Erythroblast (primary cell): ENCODE data around the gene FKRP.
"Not testable (repeated sequence)": the region's sequence is repeated elsewhere in the genome, so short reads cannot be mapped to it uniquely, and the experiment has no call there.

Experiments used
- DNase-seq, 2 experiments: peaks; one replicate each; lab custom pipeline; 2025; lab: John Stamatoyannopoulos, UW
- GATA1 ChIP-seq: IDR thresholded peaks from 2 replicates; pipeline ENCODE4 v1.6.1; 2011; ENCODE audit warnings: low read depth, mild to moderate bottlenecking, control low read depth, low read length, moderate library complexity
- POLR2A ChIP-seq: IDR thresholded peaks from 2 replicates; pipeline ENCODE4 v1.6.1; 2011; ENCODE audit warnings: mild to moderate bottlenecking, low read length

FKRP gene

DNA sequence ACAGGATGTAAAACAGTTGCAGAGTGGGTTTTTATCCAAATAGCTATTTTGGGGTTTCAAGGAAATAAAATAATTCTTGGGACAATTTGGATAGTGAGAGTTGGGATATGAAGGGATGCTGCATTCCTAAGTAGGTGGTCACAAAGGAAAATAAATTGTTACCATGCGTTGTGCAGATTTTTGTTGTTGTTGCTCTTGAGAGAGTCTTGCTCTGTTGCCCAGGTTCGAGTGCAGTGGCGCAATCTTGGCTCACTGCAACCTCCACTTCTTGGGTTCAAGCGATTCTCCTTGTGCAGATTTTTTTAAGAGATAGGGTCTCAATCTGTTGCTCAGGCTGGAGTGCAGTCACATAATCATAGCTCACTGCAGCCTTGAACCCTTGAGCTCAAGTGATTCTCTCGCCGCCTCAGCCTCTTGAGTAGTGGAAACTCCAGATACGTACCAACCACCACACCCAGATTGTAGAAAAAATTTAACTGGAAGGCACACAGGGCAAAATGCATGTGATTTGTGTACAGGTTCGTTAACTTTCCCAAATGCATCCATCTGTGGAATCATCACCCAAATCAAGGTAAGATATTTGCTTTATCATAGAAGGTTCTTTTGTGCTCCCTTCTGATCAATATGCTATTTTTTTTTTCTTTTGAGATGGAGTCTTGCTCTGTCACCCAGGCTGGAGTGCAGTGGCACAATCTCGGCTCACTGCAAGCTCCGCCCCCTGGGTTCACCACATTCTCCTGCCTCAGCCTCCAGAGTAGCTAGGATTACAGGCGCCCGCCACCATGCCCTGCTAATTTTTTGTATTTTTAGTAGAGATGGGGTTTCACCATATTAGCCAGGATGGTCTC, 26.5 kb downstream of the FKRP start:
- DNase-seq: peak in 1 of 2 experiments; percentile 39

DNA sequence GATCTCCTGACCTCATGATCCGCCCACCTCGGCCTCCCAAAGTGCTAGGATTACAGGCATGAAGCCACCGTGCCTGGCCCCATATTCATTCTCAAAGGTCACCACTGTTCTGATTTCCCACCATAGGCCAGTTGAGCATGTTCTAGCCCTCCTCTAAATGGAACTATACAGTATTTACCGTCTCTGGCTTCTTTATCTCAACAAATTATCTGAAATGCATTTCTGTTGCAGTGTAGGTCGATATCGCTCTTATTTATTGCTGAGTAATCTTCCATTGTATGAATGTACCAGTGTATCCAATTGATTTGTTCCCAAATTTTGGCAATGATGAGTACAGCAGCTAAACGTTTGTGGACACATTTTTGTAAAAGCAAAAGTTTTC, 27.2 kb downstream of the FKRP start:
- TF ChIP-seq GATA1: no peak
- TF ChIP-seq POLR2A: peak; percentile 3
- DNase-seq: no peak

More for the DNA sequence above, 26.5 kb downstream of the FKRP start:
- peak; percentile 35 for TF ChIP-seq POLR2A
- TF ChIP-seq GATA1: no peak

DNA sequence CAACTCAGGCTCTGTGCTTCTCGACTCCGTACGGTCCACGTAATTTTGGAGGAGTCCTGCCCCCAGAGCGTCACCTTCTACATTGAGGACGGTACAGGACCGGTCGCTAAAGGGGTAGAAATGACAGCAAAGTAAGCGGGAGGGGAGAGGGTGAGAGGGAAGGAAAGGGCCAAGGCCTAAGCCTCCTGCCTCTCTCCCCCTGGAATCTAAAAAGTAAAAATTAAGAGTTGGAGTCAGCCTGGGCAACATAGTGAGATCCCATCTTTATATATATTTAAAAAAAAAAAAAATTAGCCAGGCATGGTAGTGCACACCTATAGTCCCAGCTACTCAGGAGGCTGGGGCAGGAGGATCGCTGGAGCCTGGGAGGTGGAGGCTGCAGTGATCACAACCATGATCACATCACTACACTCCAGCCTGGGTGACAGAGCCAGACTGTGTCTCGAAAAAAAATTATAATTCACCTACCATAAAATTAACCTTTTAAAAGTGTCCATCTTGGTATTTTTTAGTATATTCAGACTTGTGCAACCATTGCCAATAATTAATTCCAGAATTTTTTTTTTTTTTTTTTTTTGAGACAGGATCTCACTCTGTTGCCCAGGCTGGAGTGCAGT, 29.9 kb downstream of the FKRP start:
- DNase-seq: no peak
- TF ChIP-seq POLR2A (no peak), GATA1 (no peak)

DNA sequence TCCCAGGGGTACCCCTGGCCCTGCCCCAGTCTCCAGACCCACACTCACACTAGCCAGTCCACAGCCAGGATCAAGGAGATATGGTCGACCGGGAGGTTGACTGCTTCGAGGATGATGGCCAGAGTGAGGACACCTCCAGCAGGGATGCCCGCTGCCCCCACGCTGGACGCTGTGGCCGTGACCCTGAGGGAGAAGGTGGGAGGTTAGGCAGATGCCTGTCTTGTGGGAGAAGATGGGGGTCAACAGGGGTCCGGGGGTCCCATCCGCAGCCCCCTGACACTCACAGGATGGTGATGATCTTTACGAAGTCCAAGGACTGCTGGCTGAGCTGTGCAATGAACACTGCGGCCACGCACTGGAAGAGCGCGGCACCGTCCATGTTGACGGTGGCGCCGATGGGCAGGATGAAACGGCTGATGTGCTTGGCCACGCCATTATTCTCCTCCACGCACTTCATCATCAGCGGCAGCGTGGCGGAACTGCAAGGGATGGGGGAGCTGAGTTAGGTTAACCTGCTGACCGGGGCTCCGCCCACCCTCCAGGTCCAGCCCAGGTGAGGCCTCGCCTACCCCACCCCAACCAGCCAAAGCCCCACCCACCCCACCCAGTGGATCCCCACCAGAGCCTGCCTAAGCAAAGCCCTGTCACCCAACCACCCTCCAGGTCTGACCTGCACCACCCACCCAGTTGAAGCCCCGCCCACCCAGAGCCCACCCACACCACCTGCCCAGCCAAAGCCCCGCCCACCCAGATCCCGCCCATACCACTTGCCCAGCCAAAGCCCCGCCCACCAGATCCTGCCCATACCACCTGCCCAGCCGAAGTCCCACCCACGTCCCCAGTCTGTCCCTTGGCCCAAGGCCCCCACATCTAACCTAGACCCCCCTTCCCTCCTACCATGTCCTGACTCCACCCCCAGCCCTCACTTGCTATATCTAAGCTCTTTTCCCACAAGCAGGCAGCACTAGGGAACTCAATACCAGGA, 31.4 kb downstream of the FKRP start:
- DNase-seq: peak; percentile 51 to 59
- TF ChIP-seq POLR2A (no peak), GATA1 (no peak)

DNA sequence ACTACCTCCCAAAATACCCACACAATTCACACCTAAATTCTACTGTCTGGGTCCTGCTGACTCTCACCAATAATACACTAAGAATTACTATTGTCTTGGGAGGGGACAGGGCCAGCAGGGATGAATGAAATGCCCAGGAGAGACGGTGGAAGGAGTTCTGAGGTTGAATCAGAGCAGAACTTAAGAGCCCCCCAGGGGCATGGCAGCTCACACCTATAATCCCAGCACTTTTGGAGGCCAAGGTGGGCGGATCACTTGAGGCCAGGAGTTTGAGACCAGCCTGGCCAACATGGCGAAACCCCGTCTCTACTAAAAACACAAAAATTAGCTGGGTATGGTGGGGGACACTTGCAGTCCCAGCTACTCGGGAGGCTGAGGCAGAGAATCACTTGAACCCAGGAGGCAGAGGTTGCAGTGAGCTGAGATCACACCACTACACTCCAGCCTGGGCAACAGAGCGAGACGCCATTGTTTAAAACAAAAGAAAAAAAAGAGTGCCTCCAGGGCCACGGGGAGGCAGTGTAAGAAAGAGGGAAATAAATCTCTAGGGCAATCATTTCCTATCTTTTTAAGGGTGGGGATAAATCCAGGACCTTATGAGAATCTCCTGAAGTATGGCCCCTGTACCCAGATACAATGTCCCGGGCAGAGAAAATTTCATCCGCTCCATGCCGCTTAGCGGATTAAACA, 32.2 kb downstream of the FKRP start:
- not testable (repeated sequence) for DNase-seq

DNA sequence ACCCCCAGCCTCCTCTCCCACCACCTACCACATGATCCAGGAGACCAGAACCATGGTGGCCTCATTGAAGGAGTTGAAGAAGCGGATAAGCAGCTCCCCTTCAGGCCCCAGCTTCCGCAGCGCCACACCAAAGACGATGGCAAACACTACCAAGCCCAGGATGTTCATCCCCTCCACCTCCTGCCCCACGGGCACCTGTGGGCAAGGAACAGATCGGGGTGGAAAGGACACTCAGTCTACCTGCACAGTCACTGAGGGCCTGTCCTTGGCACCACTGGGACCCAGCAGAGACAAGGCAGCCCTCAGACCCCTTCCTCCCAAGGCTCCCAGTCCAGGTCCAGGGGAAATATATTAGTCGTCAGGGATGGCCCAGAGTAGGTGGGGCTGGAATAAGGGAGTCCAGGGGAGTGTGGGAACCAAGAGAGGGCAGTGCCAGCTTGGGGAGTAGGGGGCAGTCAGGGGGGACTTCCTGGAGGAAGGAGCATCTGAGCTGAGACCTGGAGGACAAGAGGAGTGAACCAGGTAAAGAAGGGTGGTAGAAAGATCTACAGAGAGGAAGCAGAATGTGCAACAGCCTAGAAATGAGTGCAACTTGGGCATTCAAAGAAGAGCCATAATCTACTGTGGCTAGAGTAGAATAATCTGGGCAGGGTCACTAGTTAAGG, 36.6 kb downstream of the FKRP start:
- TF ChIP-seq GATA1: no peak
- TF ChIP-seq POLR2A: no peak

DNA sequence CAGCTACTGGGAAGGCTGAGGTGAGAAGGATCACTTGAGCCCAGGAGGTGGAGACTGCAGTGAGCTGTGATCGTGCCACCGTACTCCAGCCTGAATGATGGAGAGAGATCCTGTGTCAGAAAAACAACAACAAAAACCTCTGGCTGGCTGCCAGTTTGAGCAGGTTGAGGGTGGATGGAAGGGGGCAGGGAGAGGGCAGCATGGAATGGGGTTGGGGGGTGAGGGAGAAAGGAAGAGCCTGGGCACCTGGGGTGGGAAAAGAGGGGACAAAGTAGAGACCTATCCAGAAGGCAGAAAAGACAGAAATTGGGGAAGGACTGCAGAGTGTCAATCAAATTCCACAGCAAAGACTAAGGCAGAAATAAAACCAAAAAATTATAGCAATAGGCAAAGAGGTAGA, 37.8 kb downstream of the FKRP start:
- TF ChIP-seq POLR2A: no peak
- TF ChIP-seq GATA1: no peak
- DNase-seq: peak; percentile 21 to 49

More for the DNA sequence above, 36.6 kb downstream of the FKRP start:
- no peak for DNase-seq

DNA sequence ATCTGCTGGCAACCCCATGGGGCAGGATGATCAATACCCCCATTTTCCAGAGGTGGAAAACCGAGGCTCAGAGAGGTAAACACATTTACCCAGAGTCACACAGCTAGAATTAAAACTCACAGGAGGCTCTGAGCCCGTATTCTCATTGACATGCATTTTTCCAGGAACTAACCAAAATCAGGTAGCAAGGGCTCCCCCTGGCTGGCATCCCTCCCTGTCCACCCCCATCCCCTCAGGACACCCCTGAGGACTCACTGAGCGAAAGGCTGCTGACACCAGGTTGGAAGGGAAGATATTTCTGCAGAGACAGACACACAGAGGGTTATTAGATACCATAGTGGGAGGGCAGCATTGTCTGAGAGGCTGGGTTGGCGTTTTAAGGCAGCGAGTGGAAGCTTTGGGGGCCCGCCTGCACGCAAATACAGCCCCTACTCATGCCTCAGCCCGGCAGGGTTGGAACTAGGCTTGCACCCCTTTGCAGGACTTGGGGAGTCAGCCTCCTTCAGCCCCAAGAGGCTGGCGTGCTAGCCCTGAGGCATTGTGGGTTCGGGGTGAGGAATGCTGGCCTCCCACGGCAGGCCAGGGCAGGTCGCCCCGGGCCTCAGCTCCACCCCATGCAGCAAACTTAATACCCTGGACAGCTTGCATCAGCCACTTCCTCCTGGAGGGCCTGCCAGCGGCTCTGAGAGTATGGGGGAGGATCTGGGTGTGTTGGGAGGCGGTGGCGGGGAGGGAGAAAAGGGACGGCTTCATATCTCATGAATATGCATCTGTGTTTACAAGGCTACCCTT, 38.6 kb downstream of the FKRP start:
- peak; percentile 94 to 96 for DNase-seq
- TF ChIP-seq POLR2A: peak; percentile 86
- no peak for TF ChIP-seq GATA1

DNA sequence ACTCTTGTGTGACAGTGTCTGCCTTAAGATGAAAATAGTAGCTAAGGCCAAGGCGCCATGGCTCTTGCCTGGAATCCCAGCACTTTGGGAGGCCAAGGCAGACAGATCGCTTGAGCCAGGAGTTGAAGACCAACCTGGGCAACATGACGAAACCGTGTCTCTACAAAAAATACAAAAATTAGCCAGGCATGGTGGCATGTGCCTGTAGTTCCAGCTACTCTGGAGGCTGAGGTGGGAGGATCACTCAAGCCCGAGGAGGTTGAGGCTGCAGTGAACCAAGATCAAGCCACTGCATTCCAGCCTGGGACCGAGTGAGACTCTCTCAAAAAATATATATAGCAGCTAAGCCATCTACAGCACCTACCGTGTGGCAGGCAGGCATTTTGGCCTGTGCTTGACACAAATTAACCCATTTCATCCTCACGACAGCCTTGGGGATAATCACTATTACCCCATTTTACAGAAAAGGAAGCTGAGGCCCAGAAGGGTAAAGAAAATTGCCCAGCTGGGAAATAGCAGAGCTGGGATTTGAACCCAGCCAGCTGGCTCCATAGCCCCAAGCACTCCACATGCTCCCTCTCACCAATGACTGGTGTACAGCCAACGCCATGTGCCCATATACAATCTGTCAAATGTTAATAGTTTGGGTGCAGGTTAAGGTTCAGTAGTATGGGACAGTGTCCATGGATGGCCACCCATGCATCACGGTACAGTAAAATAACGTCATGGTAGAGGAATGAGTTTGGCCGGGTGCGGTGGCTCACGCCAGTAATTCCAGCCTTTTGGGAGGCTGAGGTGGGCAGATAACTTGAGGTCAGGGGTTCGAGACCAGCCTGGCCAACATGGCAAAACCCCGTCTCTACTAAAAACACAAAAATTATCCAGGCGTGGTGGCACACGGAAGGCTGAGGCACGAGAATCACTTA, 39.5 kb downstream of the FKRP start:
- peak; percentile 70 for TF ChIP-seq POLR2A
- TF ChIP-seq GATA1: no peak
- no peak for DNase-seq

DNA sequence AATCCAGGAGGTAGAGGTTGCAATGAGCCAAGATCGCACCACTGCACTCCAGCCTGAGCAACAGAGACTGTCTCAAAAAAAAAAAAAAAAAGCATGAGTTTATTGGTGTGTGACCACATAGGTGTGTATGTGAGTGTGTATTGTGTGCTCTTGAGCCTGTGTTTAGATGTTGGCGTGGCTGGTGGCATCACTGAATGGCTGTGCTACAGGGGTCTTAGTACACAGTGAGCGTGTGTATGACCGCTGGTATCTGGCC, 40.1 kb downstream of the FKRP start:
- no peak for TF ChIP-seq POLR2A
- no peak for TF ChIP-seq GATA1
- DNase-seq: no peak

DNA sequence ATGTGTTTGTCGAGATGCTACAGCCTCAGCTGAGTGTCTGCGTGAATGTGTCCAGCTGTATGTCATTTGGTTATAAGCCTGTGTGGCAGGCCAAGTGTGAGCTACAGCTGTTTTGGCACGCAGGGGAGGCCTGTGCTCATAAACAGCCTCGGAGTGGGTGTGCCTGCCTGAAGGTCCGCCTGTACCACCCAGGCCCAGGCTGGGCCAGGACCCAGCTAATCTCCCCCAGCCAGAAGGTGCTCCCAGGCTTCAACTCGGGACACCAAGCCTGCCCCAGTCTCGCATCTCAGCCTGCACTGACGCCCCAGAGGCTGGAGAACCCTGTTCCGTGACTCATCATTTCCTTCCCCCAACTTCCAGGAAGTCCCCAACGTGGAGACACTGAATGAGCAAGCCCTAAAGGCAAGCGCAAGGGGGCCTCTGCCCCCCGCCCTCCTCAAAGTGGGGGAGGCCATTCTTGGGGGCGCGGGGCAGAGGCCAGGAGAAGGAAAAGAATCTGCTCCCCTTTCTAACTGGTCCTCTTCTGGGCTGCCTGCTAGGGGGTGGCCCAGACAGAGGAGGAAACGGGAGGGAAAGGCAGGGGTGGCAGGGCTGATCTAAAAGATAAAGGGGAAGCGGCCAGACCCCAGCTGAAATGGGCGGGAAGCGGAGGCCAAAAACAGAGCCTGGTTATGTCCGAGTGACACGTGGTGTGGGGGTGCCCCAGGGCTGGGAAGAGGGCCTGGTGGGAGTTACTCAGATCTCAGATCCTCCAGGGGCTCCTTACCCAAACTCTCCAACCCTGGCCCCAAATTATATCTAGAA, 40.6 kb downstream of the FKRP start:
- peak; percentile 99 to 100 for DNase-seq
- peak; percentile 96 for TF ChIP-seq POLR2A
- peak; percentile 92 for TF ChIP-seq GATA1

DNA sequence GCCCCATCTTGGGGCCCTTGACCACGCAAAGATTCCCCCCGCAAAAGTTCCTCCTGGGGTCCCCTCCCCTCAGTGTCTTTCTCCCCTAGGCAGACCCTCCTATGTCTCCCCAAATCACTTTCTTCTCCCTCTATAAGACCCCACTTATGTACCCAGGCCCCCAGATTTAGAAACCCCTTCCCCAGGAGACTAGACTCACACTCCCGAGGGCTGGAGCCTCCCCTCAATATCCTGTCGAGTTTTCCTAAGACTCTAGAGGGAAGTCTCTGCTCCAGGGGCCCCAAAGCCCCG, 41.1 kb downstream of the FKRP start:
- TF ChIP-seq POLR2A: no peak
- TF ChIP-seq GATA1: no peak
- no peak for DNase-seq
